ENCODE data around the gene VDAC2. TPM values are rescaled to one million over a fixed set of nuclear protein-coding genes. Genes with fewer than 3 reads are reported as not detected.

Gene VDAC2
- total RNA-seq, 4 donors from 2014 or later, result 52.1 to 234 (median 149) TPM

DNA sequence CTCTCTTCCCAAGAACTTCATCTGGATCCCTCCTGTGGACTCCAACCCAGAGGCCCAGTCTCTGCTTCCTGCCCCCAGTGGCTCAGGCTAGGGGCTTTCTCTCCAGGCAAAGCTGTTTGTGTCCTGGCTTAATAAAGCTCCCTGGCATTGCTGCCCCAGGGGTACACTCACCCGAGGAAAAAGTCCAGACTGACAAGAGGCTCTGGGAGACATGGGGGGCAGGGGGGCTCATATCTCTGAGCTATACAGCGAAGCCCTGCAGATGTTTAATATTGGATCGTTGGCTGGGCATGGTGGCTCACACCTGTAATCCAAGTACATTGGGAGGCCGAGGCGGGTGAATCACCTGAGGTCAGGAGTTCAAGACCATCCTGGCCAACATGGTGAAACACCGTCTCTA is 35.9 kb downstream of the VDAC2 start:
- WGBS, 2 donors (ENCODE audit: low coverage in 1 of 2), result 82% methylated on average over 6 of the region's 6 CpGs; no CpG with 5 or more reads in 1 of the 2 donors
- Histone ChIP-seq H3K4me1 (peaks cover 12 to 27% (median 22%) of the 10 kb centered on the region in 4 donors), H3K36me3 (no peaks in the 10 kb centered on the region), H3K27ac (peak overlapping the region in 1 of 4 donors; percentile 39), H3K4me3 (no peak overlapping the region), H3K9me3 (no peaks in the 10 kb centered on the region), H3K27me3 (no peaks in the 10 kb centered on the region)
- intact Hi-C loops (cut with DNase I; ENCODE audit: low total_unique reads) (no loop called here), in situ Hi-C loops (cut with MboI; ENCODE audit: low pct_ligation_motif_present in 1 of 4, low pct_unique_long_range_greater_than_20kb in 1 of 4, low sequenced_read_pairs in 3 of 4) (loop anchor here in 3 of 4 donors (25.0 kb wide), 2 partner anchors 134 to 984 kb away; partner anchors contain the start of gene SAMD8 (in 1 of the 3))
- DNase-seq, result no peak
- TF ChIP-seq, protein P1, sequence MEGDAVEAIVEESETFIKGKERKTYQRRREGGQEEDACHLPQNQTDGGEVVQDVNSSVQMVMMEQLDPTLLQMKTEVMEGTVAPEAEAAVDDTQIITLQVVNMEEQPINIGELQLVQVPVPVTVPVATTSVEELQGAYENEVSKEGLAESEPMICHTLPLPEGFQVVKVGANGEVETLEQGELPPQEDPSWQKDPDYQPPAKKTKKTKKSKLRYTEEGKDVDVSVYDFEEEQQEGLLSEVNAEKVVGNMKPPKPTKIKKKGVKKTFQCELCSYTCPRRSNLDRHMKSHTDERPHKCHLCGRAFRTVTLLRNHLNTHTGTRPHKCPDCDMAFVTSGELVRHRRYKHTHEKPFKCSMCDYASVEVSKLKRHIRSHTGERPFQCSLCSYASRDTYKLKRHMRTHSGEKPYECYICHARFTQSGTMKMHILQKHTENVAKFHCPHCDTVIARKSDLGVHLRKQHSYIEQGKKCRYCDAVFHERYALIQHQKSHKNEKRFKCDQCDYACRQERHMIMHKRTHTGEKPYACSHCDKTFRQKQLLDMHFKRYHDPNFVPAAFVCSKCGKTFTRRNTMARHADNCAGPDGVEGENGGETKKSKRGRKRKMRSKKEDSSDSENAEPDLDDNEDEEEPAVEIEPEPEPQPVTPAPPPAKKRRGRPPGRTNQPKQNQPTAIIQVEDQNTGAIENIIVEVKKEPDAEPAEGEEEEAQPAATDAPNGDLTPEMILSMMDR (IDR thresholded peaks at IDR 0.05), result no peak
- no peak for TF ChIP-seq POLR2A (IDR thresholded peaks at IDR 0.05)
- TF ChIP-seq EP300 (IDR thresholded peaks at IDR 0.05; ENCODE audit: low read depth), result no peak
- TF ChIP-seq POLR2AphosphoS5 (IDR thresholded peaks at IDR 0.05), result no peak

DNA sequence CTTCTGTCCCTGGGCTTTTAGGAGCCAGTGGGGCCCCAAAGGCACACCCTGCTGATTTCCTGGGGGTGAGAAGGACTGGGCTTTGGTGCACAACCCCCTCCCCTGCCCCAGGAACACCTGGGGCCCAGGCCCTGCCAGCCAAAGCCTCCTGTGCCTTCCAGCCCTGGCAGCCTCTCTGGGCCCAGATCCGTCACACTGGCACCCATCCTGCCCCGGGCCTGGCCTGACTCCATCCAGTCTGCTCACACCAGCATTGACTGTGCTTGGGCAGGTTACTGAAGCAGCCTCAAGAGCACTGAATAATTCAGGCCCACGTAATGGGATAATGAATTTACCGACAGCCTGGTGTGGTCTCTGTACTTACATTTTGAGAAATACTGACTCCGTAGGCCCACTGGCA is 37.2 kb downstream of the VDAC2 start:
- Histone ChIP-seq H3K36me3 (no peaks in the 10 kb centered on the region), H3K27ac (no peak overlapping the region), H3K4me3 (no peak overlapping the region), H3K4me1 (peaks cover 12 to 27% (median 22%) of the 10 kb centered on the region in 4 donors), H3K9me3 (no peaks in the 10 kb centered on the region), H3K27me3 (no peaks in the 10 kb centered on the region)
- DNase-seq, result no peak
- intact Hi-C loops (cut with DNase I; ENCODE audit: low total_unique reads) (no loop called here), in situ Hi-C loops (cut with MboI; ENCODE audit: low pct_ligation_motif_present in 1 of 4, low pct_unique_long_range_greater_than_20kb in 1 of 4, low sequenced_read_pairs in 3 of 4) (loop anchor here in 3 of 4 donors (25.0 kb wide), 2 partner anchors 135 to 985 kb away; partner anchors contain the start of gene SAMD8 (in 1 of the 3))
- 85% methylated on average over 5 of the region's 5 CpGs; no CpG with 5 or more reads in 1 of the 2 donors for WGBS, 2 donors (ENCODE audit: low coverage in 1 of 2)
- TF ChIP-seq POLR2AphosphoS5 (IDR thresholded peaks at IDR 0.05) (no peak), EP300 (IDR thresholded peaks at IDR 0.05; ENCODE audit: low read depth) (no peak), POLR2A (IDR thresholded peaks at IDR 0.05) (no peak)
- TF ChIP-seq, protein P1 (IDR thresholded peaks at IDR 0.05), result no peak

DNA sequence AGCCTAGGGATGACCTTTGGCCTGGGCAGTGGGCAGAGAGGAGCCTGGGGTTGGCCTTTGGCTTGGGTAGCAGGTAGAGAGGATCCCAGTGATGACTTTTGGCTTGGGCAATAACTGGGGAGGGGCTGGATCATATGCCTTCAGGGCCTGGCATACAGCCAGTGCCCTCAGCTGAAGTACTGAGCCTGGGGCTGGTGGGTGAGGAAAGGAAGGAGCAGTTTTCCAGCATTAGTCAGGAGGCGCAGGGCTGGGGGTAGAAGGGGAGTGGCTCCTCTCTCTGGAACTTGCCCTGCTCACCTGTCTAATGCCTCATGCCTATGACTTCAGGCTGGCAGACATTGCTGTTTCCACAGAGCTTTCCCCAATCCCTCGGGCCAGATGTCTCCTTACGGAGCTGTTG is 40.3 kb downstream of the VDAC2 start:
- in situ Hi-C loops (cut with MboI; ENCODE audit: low pct_ligation_motif_present in 1 of 4, low pct_unique_long_range_greater_than_20kb in 1 of 4, low sequenced_read_pairs in 3 of 4), result no loop called here

DNA sequence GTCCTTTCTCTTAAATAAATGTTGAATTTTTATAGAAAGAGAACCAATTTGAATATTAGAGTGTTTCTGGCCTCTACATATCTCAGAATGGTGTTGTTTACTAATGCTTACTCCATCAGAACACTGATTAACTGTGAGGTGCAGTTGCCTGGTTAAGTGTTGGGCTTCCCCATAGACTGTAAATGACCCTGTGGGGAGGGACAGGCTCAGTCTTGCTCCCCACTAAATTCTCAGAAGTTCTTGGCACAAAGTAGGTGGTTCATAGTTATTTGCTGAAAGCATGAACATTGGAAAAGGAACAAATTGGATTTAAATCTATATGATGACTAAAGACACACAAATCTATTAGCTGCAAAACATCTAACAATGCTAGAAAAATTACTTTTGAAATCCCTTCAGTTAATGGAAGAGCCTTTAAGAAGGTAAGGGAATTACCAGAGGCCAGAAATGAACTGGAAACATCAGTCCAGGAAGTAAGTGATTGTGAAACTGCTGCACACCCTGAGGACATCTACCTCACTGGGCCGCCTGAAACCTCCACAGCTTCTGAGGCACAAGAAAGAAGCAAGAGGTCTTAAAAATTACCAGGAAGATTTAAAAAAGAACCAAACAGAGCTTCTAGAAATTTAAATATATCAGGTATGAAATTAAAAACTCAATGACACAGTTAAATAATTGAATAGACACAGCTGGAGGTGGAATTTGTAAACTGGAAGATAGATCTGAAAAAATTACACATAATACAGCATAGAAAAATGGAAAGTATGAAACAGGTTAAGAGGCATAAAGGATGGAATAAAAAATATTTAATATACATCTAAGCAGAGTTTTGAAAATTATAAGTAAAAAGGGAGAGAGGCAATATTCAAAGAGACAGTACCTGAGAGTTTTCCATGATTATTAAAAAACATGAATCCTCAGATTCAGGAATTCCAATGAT is 43.0 kb downstream of the VDAC2 start:
- WGBS, 2 donors (ENCODE audit: low coverage in 1 of 2), result 92 to 100% methylated on average over 1 of the region's 1 CpG

More for the DNA sequence above, 40.3 kb downstream of the VDAC2 start:
- Histone ChIP-seq H3K4me1 (peaks cover 0 to 4% (median 2%) of the 10 kb centered on the region in 4 donors), H3K27ac (no peak overlapping the region), H3K36me3 (no peaks in the 10 kb centered on the region), H3K9me3 (peaks cover 8 to 14% of the 10 kb centered on the region in 2 donors), H3K27me3 (no peaks in the 10 kb centered on the region), H3K4me3 (no peak overlapping the region)
- TF ChIP-seq, protein P1 (IDR thresholded peaks at IDR 0.05), result no peak
- TF ChIP-seq POLR2A (IDR thresholded peaks at IDR 0.05), result no peak
- no peak for TF ChIP-seq POLR2AphosphoS5 (IDR thresholded peaks at IDR 0.05)
- no peak for TF ChIP-seq EP300 (IDR thresholded peaks at IDR 0.05; ENCODE audit: low read depth)
- intact Hi-C loops (cut with DNase I; ENCODE audit: low total_unique reads), result no loop called here
- DNase-seq, result peak; percentile 29
- 67% methylated on average over 3 of the region's 3 CpGs; no CpG with 5 or more reads in 1 of the 2 donors for WGBS, 2 donors (ENCODE audit: low coverage in 1 of 2)

More for the DNA sequence above, 43.0 kb downstream of the VDAC2 start:
- no peaks in the 10 kb centered on the region for H3K27me3 ChIP-seq
- H3K9me3 ChIP-seq, result peaks cover 8 to 14% of the 10 kb centered on the region in 2 donors
- intact Hi-C loops (cut with DNase I; ENCODE audit: low total_unique reads), result no loop called here
- H3K27ac ChIP-seq, result no peak overlapping the region
- no peaks in the 10 kb centered on the region for H3K36me3 ChIP-seq
- TF ChIP-seq, protein P1 (IDR thresholded peaks at IDR 0.05), result no peak
- TF ChIP-seq POLR2A (IDR thresholded peaks at IDR 0.05), result no peak
- TF ChIP-seq EP300 (IDR thresholded peaks at IDR 0.05; ENCODE audit: low read depth), result no peak
- TF ChIP-seq POLR2AphosphoS5 (IDR thresholded peaks at IDR 0.05), result no peak
- H3K4me1 ChIP-seq, result no peaks in the 10 kb centered on the region
- in situ Hi-C loops (cut with MboI; ENCODE audit: low pct_ligation_motif_present in 1 of 4, low pct_unique_long_range_greater_than_20kb in 1 of 4, low sequenced_read_pairs in 3 of 4), result no loop called here
- H3K4me3 ChIP-seq, result no peak overlapping the region
- DNase-seq, result no peak
